Pancreas (tissue), 10 donors: ENCODE measurements around the gene SGK2. TPM values are rescaled to one million over a fixed set of nuclear protein-coding genes. Genes with fewer than 3 reads are reported as not detected.
"Not testable (repeated sequence)": the region's sequence is repeated elsewhere in the genome, so short reads cannot be mapped to it uniquely, and the experiment has no call there.

Experiments
- ATAC-seq, 4 donors: fragments of 200-7000 bp; cut with Tn5 transposase; one replicate each; pipeline versions ENCODE4 v1.8.0 to v1.9.1; 2020; ENCODE audit warnings: mild to moderate bottlenecking in 4 of 4, moderate library complexity in 4 of 4
- DNase-seq, 6 donors: peaks; one replicate each; pipeline ENCODE4 v3.0.0-alpha.2; 2020
- FAIRE-seq: peaks from 2 replicates; lab custom pipeline; 2012; peaks lifted over from hg19 to GRCh38; lab: Jason Lieb, UNC
- H3K27ac ChIP-seq, 4 donors: fragments of 200-600 bp; sonication (generic); 1 replicate in 3 of 4; 2 replicates in 1 of 4; pipeline versions ENCODE4 v1.5.0 to v1.8.0; 2020
- H3K27me3 ChIP-seq, 4 donors: fragments of 200-600 bp; one replicate each; pipeline ENCODE4 v1.8.0; 2021
- H3K36me3 ChIP-seq, 3 donors: fragments of 200-600 bp; sonication (generic) in 1 of 3; one replicate each; pipeline versions ENCODE4 v1.5.0 to v1.8.0; 2020 to 2021
- H3K4me1 ChIP-seq, 3 donors: fragments of 200-600 bp; one replicate each; pipeline ENCODE4 v1.8.0; 2021
- H3K4me3 ChIP-seq, 4 donors: fragments of 200-600 bp; sonication (generic) in 2 of 4; one replicate each; pipeline versions ENCODE4 v1.5.0 to v1.8.0; 2020 to 2021
- H3K9me3 ChIP-seq, 4 donors: fragments of 200-600 bp; one replicate each; pipeline ENCODE4 v1.8.0; 2021
- WGBS, 2 donors: extraction: QIAGEN DNeasy Blood & Tissue Kit; methylation state at CpG; one replicate each; pipeline ENCODE4 v1.1.7; 2013; 5-methylcytosine and 5-hydroxymethylcytosine counted together
- intact Hi-C, 3 donors: fragments of 100-400 bp; cut with DNase I; formaldehyde crosslinking; loops; one replicate each; pipeline versions ENCODE4 v1.11.1 to v1.14.2; 2022
- polyA plus RNA-seq, 2 donors: library from polyadenylated mRNA; stranded (reverse); fragments of 200-250 nt; gene quantifications; one replicate each; pipeline ENCODE4 v1.2.3, GENCODE V29; 2013
- total RNA-seq, 6 donors: library from RNA; stranded (reverse); fragmentation: NEBNext Ultra II Directional in 4 of 6; extraction: Animal tissue kit (Norgen Biotek cat#: 25700) in 4 of 6; gene quantifications; one replicate each; pipeline versions ENCODE4 v1.2.1 to v1.2.4, GENCODE V29; 2021 to 2023
- TF ChIP-seq, protein P1 (sequence below), 4 donors: fragments of 200-600 bp; sonication (generic) in 3 of 4; IDR thresholded peaks; one replicate each; pipeline versions ENCODE4 v1.5.0 to v1.8.0; 2021; ENCODE audit warnings: antibody characterized with exemption in 4 of 4
- donor health status: healthy with polysubstance abuse.
- donor health status: DM: no; HTN: no; CAD: no; lungs with moderate emphysema.
- donor health status: DM: no; HTN: no; CAD: no.
- donor health status: control.
- donor health status: control.
- donor health status: Bipolar disorder and iron deficiency.
- donor health status: DM: yes; HTN: yes; CAD: no.
- donor health status: DM: no; HTN: no; CAD: no.
- donor health status: DM: no; HTN: no; CAD: no.
- donor health status: DM: yes; HTN: yes; CAD: no.

Gene SGK2
- total and polyA plus RNA-seq, 8 donors: 10.8 to 21.6 (median 14.7) TPM

DNA sequence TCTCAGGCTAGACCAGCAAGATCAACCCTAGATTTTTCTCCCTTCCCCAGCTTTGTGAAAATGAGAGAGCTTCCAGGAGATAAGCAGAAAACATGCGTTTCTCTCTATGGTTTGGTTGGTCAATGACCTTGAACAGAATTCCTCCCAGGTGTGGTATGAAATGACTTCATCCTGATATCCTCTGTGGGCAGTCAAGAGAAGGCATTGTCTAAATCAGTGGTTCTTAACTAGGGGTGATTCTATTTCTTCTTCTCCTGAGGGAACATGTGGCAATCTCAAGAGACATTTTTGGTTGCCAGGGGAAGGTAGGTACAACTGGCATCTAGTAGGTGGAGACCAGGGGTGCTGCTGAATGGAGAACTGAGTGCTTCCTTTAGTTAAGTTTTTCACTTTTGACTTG lies 44.3 kb downstream of the SGK2 start:
- H3K27ac ChIP-seq: peak overlapping the region in 1 of 4 donors; percentile 33
- H3K4me1 ChIP-seq: peaks cover 0 to 6% (median 0%) of the 10 kb centered on the region in 3 donors
- peak in 2 of 4 donors; percentile 57 to 77 for ATAC-seq
- FAIRE-seq: no peak
- intact Hi-C loops: no loop called here
- no peaks in the 10 kb centered on the region for H3K9me3 ChIP-seq
- H3K4me3 ChIP-seq: no peak overlapping the region
- no peak for DNase-seq
- TF ChIP-seq, protein P1, sequence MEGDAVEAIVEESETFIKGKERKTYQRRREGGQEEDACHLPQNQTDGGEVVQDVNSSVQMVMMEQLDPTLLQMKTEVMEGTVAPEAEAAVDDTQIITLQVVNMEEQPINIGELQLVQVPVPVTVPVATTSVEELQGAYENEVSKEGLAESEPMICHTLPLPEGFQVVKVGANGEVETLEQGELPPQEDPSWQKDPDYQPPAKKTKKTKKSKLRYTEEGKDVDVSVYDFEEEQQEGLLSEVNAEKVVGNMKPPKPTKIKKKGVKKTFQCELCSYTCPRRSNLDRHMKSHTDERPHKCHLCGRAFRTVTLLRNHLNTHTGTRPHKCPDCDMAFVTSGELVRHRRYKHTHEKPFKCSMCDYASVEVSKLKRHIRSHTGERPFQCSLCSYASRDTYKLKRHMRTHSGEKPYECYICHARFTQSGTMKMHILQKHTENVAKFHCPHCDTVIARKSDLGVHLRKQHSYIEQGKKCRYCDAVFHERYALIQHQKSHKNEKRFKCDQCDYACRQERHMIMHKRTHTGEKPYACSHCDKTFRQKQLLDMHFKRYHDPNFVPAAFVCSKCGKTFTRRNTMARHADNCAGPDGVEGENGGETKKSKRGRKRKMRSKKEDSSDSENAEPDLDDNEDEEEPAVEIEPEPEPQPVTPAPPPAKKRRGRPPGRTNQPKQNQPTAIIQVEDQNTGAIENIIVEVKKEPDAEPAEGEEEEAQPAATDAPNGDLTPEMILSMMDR (IDR thresholded peaks at IDR 0.05): no peak
- H3K27me3 ChIP-seq: no peaks in the 10 kb centered on the region
- 14 to 29% methylated on average over 1 of the region's 1 CpG for WGBS, 2 donors
- peaks cover 0 to 30% (median 0%) of the 10 kb centered on the region in 3 donors for H3K36me3 ChIP-seq

DNA sequence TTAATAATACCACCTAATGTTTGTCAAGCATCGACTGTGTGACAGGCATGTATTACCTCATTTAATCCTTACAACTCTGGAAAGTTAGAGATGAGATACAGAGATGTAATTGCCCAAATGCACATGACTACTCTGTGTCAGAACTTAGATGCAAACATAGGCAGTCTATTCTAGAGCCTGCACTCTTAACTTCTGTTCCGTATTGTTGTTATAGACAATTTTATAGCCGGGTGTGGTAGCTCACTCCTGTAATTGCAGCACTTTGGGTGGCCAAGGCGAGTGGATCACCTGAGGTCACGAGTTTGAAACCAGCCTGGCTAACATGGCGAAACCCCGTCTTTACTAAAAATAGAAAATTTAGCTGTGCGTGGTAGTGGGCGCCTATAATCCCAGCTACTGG lies 46.9 kb downstream of the SGK2 start:
- no peaks in the 10 kb centered on the region for H3K27me3 ChIP-seq
- peaks cover 0 to 16% (median 0%) of the 10 kb centered on the region in 3 donors for H3K36me3 ChIP-seq
- no peaks in the 10 kb centered on the region for H3K9me3 ChIP-seq
- WGBS, 2 donors: 96% methylated on average over 9 of the region's 9 CpGs
- no peak overlapping the region for H3K27ac ChIP-seq
- intact Hi-C loops: no loop called here
- H3K4me3 ChIP-seq: no peak overlapping the region
- peaks cover 0 to 6% (median 0%) of the 10 kb centered on the region in 3 donors for H3K4me1 ChIP-seq
- TF ChIP-seq, protein P1 (IDR thresholded peaks at IDR 0.05): no peak
- FAIRE-seq (no peak), ATAC-seq (no peak), DNase-seq (no peak)

DNA sequence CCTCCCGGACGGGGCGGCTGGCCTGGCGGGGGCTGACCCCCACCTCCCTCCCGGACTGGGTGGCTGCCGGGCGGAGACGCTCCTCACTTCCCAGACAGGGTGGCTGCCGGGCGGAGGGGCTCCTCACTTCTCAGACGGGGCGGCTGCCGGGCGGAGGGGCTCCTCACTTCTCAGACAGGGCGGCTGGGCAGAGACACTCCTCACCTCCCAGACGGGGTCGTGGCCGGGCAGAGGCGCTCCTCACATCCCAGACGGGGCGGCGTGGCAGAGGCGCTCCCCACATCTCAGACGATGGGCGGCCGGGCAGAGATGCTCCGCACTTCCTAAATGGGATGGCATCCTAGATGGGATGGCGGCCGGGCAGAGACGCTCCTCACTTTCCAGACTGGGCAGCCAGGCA lies 48.5 kb downstream of the SGK2 start:
- FAIRE-seq, intact Hi-C loops: not testable (repeated sequence)

DNA sequence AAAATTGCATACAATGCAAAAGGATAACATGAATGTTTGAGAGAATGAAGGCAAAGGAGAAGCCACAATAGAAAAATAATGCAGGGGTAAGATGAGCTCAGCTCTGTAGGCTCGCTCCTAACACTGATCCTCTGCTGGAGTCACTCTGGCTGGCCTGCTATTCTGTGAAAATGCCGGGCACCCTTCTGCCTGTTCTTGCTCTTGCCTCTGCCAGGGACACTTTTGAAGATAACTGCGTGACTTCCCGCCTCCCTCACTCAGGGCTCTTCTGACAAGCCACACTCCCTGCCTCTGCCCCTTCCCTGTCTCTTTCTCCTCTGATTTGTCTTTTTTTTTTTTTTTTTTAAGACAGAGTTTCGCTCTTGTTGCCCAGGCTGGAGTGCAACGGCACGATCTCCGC lies 72.8 kb downstream of the SGK2 start:
- Histone ChIP-seq H3K4me1 (no peaks in the 10 kb centered on the region), H3K9me3 (no peaks in the 10 kb centered on the region), H3K36me3 (peaks cover 0 to 8% (median 0%) of the 10 kb centered on the region in 3 donors), H3K27me3 (no peaks in the 10 kb centered on the region), H3K27ac (no peak overlapping the region), H3K4me3 (no peak overlapping the region)
- 93 to 98% methylated on average over 8 of the region's 8 CpGs for WGBS, 2 donors
- DNase-seq (no peak), FAIRE-seq (no peak), ATAC-seq (no peak)
- intact Hi-C loops: no loop called here
- TF ChIP-seq, protein P1 (IDR thresholded peaks at IDR 0.05): no peak

More for the DNA sequence above, 48.5 kb downstream of the SGK2 start:
- ATAC-seq, H3K27me3 ChIP-seq, H3K27ac ChIP-seq, H3K4me1 ChIP-seq, H3K9me3 ChIP-seq, H3K4me3 ChIP-seq, DNase-seq: not testable (repeated sequence)
- H3K36me3 ChIP-seq: peaks cover 0 to 16% (median 0%) of the 10 kb centered on the region in 3 donors
- 97% methylated on average over 20 to 26 of the region's 30 CpGs for WGBS, 2 donors

Other genes with a start within 250 kb of the SGK2 start
- gene SRSF6, start 101.1 kb upstream of the SGK2 start, total RNA-seq: 100 to 1,000 TPM in 1 of 6 donors, 10 to 100 TPM in 5; 53.9 to 113 (median 73.7) TPM
- 100 to 1,000 TPM; 110 to 111 TPM for gene SRSF6, start 101.1 kb upstream of the SGK2 start, polyA plus RNA-seq
- gene L3MBTL1, start 51.3 kb upstream of the SGK2 start, total RNA-seq: 10 to 100 TPM in 1 of 6 donors, 1 to 10 TPM in 5; 3.4 to 10.7 (median 5.0) TPM
- 1 to 10 TPM; 8.4 to 8.7 TPM for gene L3MBTL1, start 51.3 kb upstream of the SGK2 start, polyA plus RNA-seq
- 10 to 100 TPM in 5 of 6 donors, 1 to 10 TPM in 1; 7.8 to 14.8 (median 12.7) TPM for gene IFT52, start 31.9 kb downstream of the SGK2 start, total RNA-seq
- gene IFT52, start 31.9 kb downstream of the SGK2 start, polyA plus RNA-seq: 10 to 100 TPM in 1 of 2 donors, 1 to 10 TPM in 1; 9.5 to 14.2 TPM
- gene MYBL2, start 108.1 kb downstream of the SGK2 start, total RNA-seq: 1 to 10 TPM; 4.7 to 8.0 (median 5.7) TPM
- gene MYBL2, start 108.1 kb downstream of the SGK2 start, polyA plus RNA-seq: 10 to 100 TPM in 1 of 2 donors, 1 to 10 TPM in 1; 4.7 to 14.5 TPM
- gene GTSF1L, start 168.0 kb downstream of the SGK2 start, total RNA-seq: not detected
- gene GTSF1L, start 168.0 kb downstream of the SGK2 start, polyA plus RNA-seq: not detected